Epidermal melanocyte (primary cell): ENCODE results near the gene ARHGAP24.
"Not testable (repeated sequence)": the region's sequence is repeated elsewhere in the genome, so short reads cannot be mapped to it uniquely, and the experiment has no call there.

ENCODE experiments used
- DNase-seq: peaks from one replicate; pipeline ENCODE4 v3.0.0; 2011; ENCODE audit warnings: low spot score; ENCODE audit not compliant: insufficient read length

Gene ARHGAP24

GRCh38 chr4:85807247-85807950 is 332.4 kb downstream of the ARHGAP24 start:
- no peak for DNase-seq

- no peak for DNase-seq
Measured at GRCh38 chr4:85808104-85808503, 333.2 kb downstream of the ARHGAP24 start.

DNA sequence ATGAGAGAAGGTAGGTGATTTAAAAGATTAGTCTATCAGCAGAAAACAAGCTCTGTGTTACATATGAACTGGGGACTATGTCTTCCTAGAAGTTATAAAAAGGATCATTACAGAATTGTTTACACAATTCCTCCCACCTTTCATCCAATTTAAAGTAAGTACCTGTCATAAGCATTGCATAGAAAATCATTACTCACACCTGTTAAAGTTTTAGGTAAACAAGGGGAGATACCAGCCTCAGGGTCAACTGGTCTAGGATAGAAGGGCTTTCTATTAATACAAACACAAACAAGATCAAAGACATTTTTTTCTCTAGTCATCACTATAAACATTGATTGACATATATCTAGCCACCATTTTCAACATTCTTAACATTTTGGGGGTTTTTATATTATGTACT is 333.9 kb downstream of the ARHGAP24 start:
- DNase-seq = no peak

- no peak for DNase-seq
Measured at GRCh38 chr4:85812776-85813175, 337.8 kb downstream of the ARHGAP24 start.

- DNase-seq = no peak
Measured at GRCh38 chr4:85815796-85816459, 341.0 kb downstream of the ARHGAP24 start.

GRCh38 chr4:85818700-85819099 is 343.8 kb downstream of the ARHGAP24 start:
- DNase-seq = no peak

- DNase-seq = not testable (repeated sequence)
Measured at GRCh38 chr4:85820101-85820500, 345.2 kb downstream of the ARHGAP24 start.

GRCh38 chr4:85821688-85822455 is 346.9 kb downstream of the ARHGAP24 start:
- no peak for DNase-seq

DNA sequence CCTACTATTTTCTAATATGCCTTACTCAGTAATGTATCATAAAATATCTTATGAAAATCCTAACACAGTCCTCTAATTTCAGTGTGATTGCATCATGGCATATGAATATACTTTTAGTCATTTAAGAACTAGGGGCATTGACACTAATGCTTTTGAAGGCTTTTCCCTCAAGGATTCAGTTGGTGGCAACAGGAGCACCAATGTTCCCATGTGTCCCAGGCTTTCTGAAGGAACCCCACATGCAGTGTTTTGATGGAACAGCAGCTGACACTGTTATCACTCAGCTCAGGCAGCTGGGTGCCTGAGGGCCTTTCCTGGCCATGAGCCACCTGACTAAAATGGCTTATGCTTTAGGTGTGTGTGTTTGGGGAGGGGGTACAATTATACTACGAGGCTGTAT is 348.3 kb downstream of the ARHGAP24 start:
- DNase-seq = no peak

GRCh38 chr4:85824166-85824945 is 349.4 kb downstream of the ARHGAP24 start:
- no peak for DNase-seq

GRCh38 chr4:85826060-85826678 is 351.2 kb downstream of the ARHGAP24 start:
- peak; percentile 27 for DNase-seq

GRCh38 chr4:85828027-85828890 is 353.3 kb downstream of the ARHGAP24 start:
- no peak for DNase-seq

DNA sequence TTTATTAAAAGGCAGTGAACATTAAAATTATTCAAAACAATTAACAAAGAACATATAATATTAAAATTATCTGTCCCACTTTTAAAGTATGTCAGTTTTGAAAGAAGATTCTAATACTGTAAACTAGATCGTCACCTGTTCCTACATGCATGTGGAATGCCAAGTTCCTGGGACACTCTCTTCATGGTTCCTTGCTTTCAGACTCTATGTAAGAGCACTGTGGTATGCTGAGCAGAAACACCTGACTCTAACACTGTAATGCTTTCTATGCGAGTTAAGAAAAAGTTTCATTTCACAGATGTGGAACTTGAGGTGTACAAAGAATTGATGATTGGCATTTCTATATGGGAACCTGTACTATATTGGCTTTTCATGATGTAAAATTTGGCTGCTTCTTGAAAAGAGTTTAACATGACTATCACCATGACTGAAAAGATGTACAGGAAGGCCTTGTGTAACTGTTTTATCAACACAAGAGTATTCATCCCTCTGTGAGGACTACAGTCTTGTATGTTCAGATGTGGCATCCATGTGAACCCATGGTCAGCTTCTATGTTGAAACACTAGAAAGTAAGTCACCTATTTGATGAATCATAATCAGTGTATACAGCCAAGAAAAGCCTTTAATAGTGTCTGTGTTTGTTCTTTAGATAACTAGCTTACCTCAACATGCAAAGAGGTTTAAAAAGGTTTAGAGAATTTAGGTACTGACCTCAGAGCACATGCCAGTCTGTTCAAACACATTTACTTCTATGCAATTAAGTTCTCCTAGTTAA is 354.5 kb downstream of the ARHGAP24 start:
- DNase-seq = no peak

GRCh38 chr4:85831647-85832046 is 356.7 kb downstream of the ARHGAP24 start:
- DNase-seq = no peak

DNA sequence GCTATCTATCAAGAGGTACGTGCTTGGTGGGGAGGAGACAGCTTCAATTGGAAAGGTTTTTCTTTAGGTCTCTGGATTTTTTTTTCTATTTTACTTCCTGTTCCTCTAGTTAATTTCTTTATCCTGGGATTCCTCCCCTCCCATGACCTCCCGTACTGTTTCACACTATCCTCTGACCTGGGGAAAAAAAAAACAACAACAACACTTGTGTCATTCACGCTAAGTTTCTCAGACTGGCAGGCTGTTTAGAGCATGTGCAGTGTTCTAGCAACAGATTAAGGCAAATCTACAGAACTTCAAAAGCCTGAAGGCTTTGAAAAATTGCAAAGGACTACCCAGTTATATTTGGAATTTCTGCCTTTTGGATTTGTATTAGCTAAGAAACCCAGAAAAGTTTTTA is 358.4 kb downstream of the ARHGAP24 start:
- DNase-seq = no peak

DNA sequence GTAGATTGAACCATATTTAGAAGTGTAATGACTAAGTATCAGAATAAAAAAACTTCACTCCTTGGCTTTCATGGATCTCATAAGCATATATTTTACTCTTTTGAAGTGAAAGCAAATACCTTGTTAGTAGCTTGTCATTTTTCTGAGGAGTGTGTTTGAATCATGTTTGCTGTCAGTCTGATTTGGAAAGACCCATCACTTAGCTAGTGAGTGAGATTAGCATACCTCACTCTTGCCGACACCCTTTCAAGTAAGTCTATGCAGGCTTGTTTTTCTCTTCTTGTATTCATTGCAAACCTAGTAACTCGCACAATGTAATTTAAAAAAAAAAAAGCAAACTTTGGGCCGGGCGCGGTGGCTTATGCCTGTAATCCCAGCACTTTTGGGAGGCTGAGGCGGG is 360.0 kb downstream of the ARHGAP24 start:
- no peak for DNase-seq

- no peak for DNase-seq
Measured at GRCh38 chr4:85836588-85837438, 361.9 kb downstream of the ARHGAP24 start.

DNA sequence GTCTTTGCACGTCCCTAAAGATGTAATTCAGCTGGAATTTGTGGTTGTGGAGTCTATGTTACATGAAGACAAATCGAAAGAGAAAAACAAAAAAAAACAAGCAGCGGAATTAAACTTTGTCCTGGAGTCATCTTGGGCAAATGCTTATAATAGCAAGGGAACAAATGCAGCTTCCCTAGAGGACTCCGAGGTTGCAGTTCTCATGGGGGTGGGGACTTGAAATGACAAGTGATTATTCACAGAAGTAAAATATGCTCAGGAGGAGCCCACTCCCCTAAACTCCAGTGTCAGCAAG is 362.4 kb downstream of the ARHGAP24 start:
- DNase-seq = no peak
